ENCODE measurements around the gene SOX4. TPM values are rescaled to one million over a fixed set of nuclear protein-coding genes. Genes with fewer than 3 reads are reported as not detected.

The SOX4 gene
- 7.7 and 8.0 TPM in 2 replicates for total RNA-seq

GRCh38 chr6:21593412-21593926 is at the start of gene SOX4:
Gene SOX4 (plus strand): TSS chr6:21593751. CDS start chr6:21594535, 784 bp downstream.

Measured in cardiac ventricle fibroblast (primary cell).